Measurements from ENCODE around the gene NLRP8.
"Not testable (repeated sequence)": the region's sequence is repeated elsewhere in the genome, so short reads cannot be mapped to it uniquely, and the experiment has no call there.

The NLRP8 gene

GRCh38 chr19:55947532-55947931 lies at the start of gene NLRP8:
Gene NLRP8 (plus strand): TSS chr19:55947832.
- no peak for DNase-seq (ENCODE audit: low spot score)

GRCh38 chr19:55898911-55899310 lies 48.7 kb upstream of the NLRP8 start:
- no peak for DNase-seq (ENCODE audit: low spot score)

GRCh38 chr19:55901369-55902079 lies 46.1 kb upstream of the NLRP8 start:
- no peak for DNase-seq (ENCODE audit: low spot score)

GRCh38 chr19:55902080-55902751 lies 45.4 kb upstream of the NLRP8 start:
- DNase-seq (ENCODE audit: low spot score), result no peak

GRCh38 chr19:55907286-55907685 lies 40.3 kb upstream of the NLRP8 start:
- DNase-seq (ENCODE audit: low spot score), result no peak

GRCh38 chr19:55907746-55908145 lies 39.9 kb upstream of the NLRP8 start:
- no peak for DNase-seq (ENCODE audit: low spot score)

- DNase-seq (ENCODE audit: low spot score), result no peak
These were observed 37.8 kb upstream of the NLRP8 start for GRCh38 chr19:55909801-55910200.

GRCh38 chr19:55912916-55913315 lies 34.7 kb upstream of the NLRP8 start:
- no peak for DNase-seq (ENCODE audit: low spot score)

- no peak for DNase-seq (ENCODE audit: low spot score)
These were observed 33.9 kb upstream of the NLRP8 start for GRCh38 chr19:55913643-55914268.

- no peak for DNase-seq (ENCODE audit: low spot score)
These were observed 24.1 kb upstream of the NLRP8 start for GRCh38 chr19:55923556-55923955.

- no peak for DNase-seq (ENCODE audit: low spot score)
These were observed 19.6 kb upstream of the NLRP8 start for GRCh38 chr19:55927991-55928390.

- not testable (repeated sequence) for DNase-seq (ENCODE audit: low spot score)
These were observed 18.4 kb upstream of the NLRP8 start for GRCh38 chr19:55929258-55929657.

GRCh38 chr19:55930996-55931515 lies 16.6 kb upstream of the NLRP8 start:
- no peak for DNase-seq (ENCODE audit: low spot score)

- DNase-seq (ENCODE audit: low spot score), result no peak
These were observed 15.7 kb upstream of the NLRP8 start, which contains the start of gene NLRP13 for GRCh38 chr19:55931936-55932386. Gene NLRP13 (minus strand): TSS chr19:55932336. CDS start chr19:55932311, 25 bp downstream.

GRCh38 chr19:55935206-55935605 lies 12.4 kb upstream of the NLRP8 start:
- no peak for DNase-seq (ENCODE audit: low spot score)

- DNase-seq (ENCODE audit: low spot score), result no peak
These were observed 8.4 kb upstream of the NLRP8 start for GRCh38 chr19:55939206-55939605.

GRCh38 chr19:55940306-55940705 lies 7.3 kb upstream of the NLRP8 start:
- DNase-seq (ENCODE audit: low spot score), result no peak

- not testable (repeated sequence) for DNase-seq (ENCODE audit: low spot score)
These were observed 2.9 kb downstream of the NLRP8 start for GRCh38 chr19:55950566-55950965.

- DNase-seq (ENCODE audit: low spot score), result no peak
These were observed 8.8 kb downstream of the NLRP8 start for GRCh38 chr19:55956431-55956830.

GRCh38 chr19:55958356-55958755 lies 10.7 kb downstream of the NLRP8 start:
- peak; percentile 62 for DNase-seq (ENCODE audit: low spot score)

- DNase-seq (ENCODE audit: low spot score), result no peak
These were observed 12.5 kb downstream of the NLRP8 start for GRCh38 chr19:55959996-55960675.

GRCh38 chr19:55962186-55962585 lies 14.6 kb downstream of the NLRP8 start:
- peak; percentile 29 for DNase-seq (ENCODE audit: low spot score)
